KBM-7 (cell line): ENCODE measurements around the gene KCTD20.

ENCODE experiments used
- DNase-seq: peaks from one replicate; pipeline ENCODE4 v3.0.0-alpha.2; 2015
- in situ Hi-C: fragments of 300-500 bp; cut with MboI; formaldehyde crosslinking; loops from 2 replicates; pipeline ENCODE4 v1.14.3; 2020; ENCODE audit warnings: low sequenced_read_pairs, low pct_unique_long_range_greater_than_20kb, mixed read lengths

KCTD20 gene

GRCh38 chr6:36488221-36488620 is 45.4 kb downstream of the KCTD20 start:
- in situ Hi-C loops, result no loop called here
- no peak for DNase-seq

DNA sequence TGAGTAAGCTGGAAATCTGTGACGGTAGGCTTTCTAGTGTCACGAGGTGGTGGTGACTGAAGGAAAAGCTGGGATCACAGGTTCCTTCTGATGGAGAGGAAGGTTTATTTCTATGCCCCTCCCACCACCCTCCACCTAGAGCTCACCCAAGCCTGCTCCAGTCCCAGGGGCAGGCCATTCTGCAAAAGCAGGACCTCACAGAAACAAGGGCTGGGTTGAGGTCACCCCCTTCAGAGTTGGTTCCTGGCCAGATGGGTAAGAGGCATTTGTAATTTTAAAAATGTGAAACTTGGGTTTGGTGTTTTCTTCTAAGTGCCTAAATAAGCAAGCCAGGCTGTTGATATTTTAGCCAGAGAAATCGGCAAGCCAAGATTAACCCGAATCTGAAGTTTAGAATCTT is 46.6 kb downstream of the KCTD20 start:
- in situ Hi-C loops, result no loop called here
- no peak for DNase-seq

DNA sequence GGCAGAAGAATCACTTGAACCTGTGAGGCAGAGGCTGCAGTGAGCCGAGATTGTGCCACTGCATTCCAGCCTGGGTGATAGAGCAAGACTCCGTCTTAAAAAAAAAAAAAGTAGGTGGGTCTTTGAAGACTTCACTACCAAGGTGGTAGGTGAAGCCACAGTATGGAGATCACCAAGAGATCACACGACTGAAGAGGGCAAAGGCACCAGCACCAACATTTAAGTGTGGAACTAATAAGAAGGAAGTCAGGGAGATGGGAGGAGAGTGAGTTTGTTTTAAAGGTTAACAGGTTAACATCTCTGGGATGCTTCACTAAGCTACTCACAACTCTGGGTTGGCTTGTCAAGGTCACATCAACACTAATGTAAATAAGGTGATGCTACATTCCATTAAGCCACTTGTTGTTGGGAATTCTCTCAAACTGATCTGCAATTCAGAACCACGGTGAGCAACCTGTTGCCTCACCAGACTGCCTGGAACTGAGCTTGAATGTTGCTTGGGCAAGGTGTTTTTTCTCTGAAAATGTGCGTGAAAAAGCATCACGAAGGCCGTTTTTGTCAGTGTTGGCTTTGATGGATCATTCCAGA is 48.7 kb downstream of the KCTD20 start:
- DNase-seq, result no peak
- in situ Hi-C loops, result no loop called here

DNA sequence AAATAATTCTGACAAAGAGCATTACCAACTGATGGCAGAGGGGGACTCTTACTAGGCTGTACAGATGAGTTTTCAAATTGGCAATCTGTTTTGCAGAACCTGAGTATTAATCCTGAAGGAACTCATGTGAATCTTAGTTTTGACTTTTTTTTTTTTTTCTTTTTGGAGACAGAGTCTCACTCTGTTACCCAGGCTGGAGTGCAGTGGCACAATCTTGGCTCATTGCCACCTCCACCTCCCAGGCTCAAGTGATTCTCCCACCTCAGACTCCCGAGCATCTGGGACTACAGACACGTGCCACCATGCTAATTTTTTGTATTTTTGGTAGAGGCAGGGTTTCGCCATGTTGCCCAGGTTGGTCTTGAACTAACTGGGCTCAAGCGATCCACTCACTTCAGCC is 49.3 kb downstream of the KCTD20 start:
- in situ Hi-C loops, result no loop called here
- DNase-seq, result no peak

- DNase-seq, result no peak
- in situ Hi-C loops, result no loop called here
These were observed 49.8 kb downstream of the KCTD20 start for GRCh38 chr6:36492621-36493020.

GRCh38 chr6:36493319-36493718 is 50.5 kb downstream of the KCTD20 start:
- in situ Hi-C loops, result no loop called here
- no peak for DNase-seq

- in situ Hi-C loops, result no loop called here
- no peak for DNase-seq
These were observed 51.1 kb downstream of the KCTD20 start for GRCh38 chr6:36493859-36494258.

DNA sequence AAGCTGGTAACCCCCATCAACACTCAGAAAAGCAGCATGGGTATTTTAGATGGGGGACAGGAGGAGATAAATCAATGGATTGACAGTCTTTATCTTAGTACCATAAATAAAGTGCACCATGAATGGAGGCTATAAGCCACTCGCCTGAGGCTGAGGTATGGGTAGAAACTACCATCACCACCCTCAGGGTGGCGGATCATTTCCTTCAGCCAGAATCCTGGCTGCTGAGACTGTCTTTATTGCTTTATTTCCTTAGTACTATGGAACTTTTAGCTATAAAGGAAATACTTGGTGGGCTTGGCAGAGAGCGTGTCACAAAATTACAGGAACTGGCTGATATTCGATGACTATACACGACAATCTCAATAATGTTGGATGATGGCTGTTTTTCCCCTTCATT is 52.3 kb downstream of the KCTD20 start:
- in situ Hi-C loops, result no loop called here
- no peak for DNase-seq

DNA sequence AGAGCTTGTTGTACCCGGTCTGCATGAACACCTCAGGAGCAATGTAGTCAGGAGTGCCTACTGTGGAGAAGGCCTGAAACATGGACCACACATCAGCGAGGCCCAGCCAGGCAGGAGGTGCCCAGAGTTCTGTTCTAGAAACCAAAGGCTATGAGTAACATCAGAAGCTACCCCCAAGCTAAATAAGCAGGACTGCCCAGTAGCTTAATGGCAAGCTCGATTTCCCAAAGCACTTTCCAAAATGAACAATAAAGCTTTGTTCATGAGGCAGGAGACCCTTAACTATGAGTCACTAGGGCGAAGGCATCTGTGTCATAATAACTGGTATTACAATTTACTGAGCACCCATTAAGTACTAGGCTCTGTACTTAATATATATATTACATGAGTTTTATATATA is 57.1 kb downstream of the KCTD20 start:
- DNase-seq, result no peak
- in situ Hi-C loops, result no loop called here

DNA sequence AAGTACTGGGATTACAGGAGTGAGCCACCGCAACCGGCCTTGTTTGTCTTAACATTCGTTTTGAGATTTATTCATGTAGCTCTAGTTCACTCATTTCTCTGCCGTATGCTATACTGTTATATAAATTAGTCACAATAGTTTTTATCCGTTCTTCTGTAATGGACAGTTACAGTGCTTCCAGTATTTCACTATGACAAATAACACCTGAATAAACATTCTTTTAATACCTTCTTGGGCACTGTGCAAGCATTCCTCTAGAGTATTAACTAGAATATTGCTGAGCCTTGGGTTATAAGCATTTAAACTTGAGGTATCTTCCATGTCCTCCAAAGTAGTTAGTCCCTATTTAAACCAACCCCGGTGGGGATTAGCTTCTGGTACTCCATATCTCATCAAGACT is 58.9 kb downstream of the KCTD20 start:
- DNase-seq, result no peak
- in situ Hi-C loops, result no loop called here

DNA sequence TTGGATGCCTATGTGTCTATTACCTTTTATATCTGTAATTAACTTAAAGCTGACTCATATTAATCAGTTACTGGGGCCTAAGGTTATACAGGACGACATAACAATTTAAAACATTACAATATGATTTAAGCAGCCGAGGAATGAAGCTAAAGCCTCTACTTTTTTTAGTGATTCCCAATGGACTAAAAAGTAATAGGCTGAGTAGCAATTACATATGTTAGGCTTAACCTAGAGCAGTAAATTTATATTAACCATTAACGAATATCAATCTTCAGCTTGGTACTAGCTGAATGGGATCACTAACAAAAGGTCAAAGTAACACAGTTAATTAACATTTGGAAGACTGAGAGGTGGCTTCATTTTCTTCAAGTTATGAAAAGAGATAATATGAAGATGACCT is 61.4 kb downstream of the KCTD20 start:
- in situ Hi-C loops, result no loop called here
- DNase-seq, result no peak

GRCh38 chr6:36504982-36505381 is 62.2 kb downstream of the KCTD20 start:
- DNase-seq, result no peak
- in situ Hi-C loops, result no loop called here

- DNase-seq, result no peak
- in situ Hi-C loops, result no loop called here
These were observed 63.1 kb downstream of the KCTD20 start for GRCh38 chr6:36505744-36506534.

DNA sequence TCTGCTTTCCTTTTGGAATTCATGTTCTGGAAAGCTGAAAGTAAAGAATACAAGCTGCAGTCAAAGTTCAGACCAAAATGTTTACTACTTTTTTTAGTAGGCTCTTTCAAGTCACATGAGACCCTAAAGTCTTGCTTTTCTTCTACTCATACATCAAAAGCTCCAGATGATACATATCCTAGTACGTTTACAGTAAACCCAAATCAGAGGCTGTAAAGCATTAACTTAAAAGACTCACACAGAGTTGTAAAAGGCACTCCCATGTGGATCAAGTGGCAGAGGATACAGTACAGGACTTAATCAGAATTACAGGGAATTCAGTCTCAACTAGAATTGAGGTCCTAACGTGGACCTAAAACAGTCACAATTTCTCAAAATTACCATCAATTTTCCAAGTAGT is 63.8 kb downstream of the KCTD20 start:
- in situ Hi-C loops, result no loop called here
- no peak for DNase-seq

DNA sequence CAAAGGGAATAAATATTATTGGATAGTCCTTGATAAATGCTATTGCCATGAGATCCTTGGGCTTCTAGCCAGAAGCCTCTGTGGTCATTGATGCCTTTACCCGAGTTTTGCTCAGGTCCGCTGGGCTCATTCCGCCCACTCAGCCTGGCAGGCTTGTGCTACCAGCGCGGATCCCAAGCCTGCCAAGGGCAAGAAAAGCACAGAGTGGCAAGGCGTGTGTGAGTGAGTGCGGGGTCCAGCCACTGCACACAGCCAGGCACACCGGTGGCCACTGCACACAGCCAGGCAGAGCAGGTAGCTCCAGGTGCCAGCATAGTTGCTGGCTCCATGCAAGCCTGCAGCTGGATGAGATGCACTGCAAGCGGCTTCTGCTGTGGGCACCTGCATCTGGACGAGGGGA is 65.7 kb downstream of the KCTD20 start:
- no peak for DNase-seq
- in situ Hi-C loops, result no loop called here

DNA sequence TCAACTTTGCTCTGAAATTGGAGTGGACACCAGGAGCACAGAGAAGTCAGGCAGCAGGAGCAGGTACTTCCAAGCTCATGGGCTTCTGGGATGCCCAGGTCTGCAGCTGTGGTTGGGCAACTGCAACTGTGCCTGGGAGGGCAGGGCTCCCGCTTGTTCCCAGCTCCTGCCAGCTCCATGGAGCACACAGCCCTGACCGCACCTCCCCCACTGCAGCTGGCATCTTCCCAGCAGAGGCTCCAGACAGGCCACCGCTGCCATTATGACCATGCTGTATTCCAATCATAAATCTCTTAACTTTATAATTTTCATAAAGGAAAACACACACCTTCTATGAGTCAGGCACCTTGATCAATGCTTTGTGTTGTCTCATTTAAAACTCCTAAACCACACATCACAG is 67.6 kb downstream of the KCTD20 start:
- in situ Hi-C loops, result no loop called here

GRCh38 chr6:36514554-36515456 is 72.0 kb downstream of the KCTD20 start:
- DNase-seq, result no peak
- in situ Hi-C loops, result no loop called here

More for the DNA sequence above, 67.6 kb downstream of the KCTD20 start:
- no peak for DNase-seq

DNA sequence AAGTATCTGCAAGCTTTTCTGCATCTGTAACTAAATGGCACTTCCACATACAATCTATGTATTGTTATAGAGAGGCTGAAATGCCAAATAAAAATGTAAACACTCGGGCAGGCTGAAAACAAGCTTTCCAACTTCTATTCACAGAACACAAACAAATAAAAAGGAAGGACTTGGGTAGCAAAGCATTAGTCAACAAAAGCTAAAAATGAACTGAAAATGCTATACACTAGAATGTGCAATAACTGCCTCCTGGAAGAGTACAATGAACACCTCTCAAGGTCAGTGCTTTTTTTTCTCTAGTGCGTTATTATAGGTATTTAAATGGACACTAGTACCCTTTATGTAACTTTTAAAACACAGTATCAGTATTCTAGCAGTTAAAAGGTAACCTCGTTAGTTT is 73.0 kb downstream of the KCTD20 start:
- in situ Hi-C loops, result no loop called here
- no peak for DNase-seq

- in situ Hi-C loops, result no loop called here
- DNase-seq, result no peak
These were observed 73.8 kb downstream of the KCTD20 start for GRCh38 chr6:36516559-36516958.

- no peak for DNase-seq
- in situ Hi-C loops, result no loop called here
These were observed 74.2 kb downstream of the KCTD20 start for GRCh38 chr6:36516988-36517387.
